HepG2 (cell line): Measurements from ENCODE around the gene SRD5A3. TPM values are rescaled to one million over a fixed set of nuclear protein-coding genes. Genes with fewer than 3 reads are reported as not detected.

Experiments
- CEBPZ ChIP-seq: IDR thresholded peaks from 2 replicates; pipeline ENCODE4 v1.6.1; 2012; ENCODE audit warnings: low read length, improper control_type of control experiment
- FOXK1 ChIP-seq: sonication (generic); formaldehyde crosslinking; IDR thresholded peaks from 2 replicates; pipeline ENCODE4 v1.4.0; 2020; ENCODE audit warnings: low read depth, missing genetic modification reagents, borderline replicate concordance
- GATAD1 ChIP-seq: IDR thresholded peaks from 2 replicates; pipeline ENCODE4 v1.6.1; 2016; ENCODE audit warnings: missing genetic modification reagents, missing compliant biosample characterization
- KDM1A ChIP-seq: IDR thresholded peaks from 2 replicates; pipeline ENCODE4 v1.6.1; 2016; ENCODE audit warnings: missing compliant biosample characterization
- MXD3 ChIP-seq: IDR thresholded peaks from 2 replicates; pipeline ENCODE4 v1.6.1; 2016; ENCODE audit warnings: mild to moderate bottlenecking, missing biosample characterization, missing genetic modification reagents
- PRDM15 ChIP-seq: sonication (generic); formaldehyde crosslinking; IDR thresholded peaks from 2 replicates; pipeline ENCODE4 v1.4.0; 2020; ENCODE audit warnings: missing genetic modification reagents
- SETDB1 ChIP-seq: sonication (generic); formaldehyde crosslinking; IDR thresholded peaks from 2 replicates; pipeline ENCODE4 v1.5.1; 2020; ENCODE audit warnings: missing genetic modification reagents, mild to moderate bottlenecking, borderline replicate concordance
- THAP9 ChIP-seq: sonication (generic); formaldehyde crosslinking; IDR thresholded peaks from 2 replicates; pipeline ENCODE4; 2020; ENCODE audit warnings: missing genetic modification reagents, mild to moderate bottlenecking, borderline replicate concordance
- ZNF331 ChIP-seq: sonication (generic); formaldehyde crosslinking; IDR thresholded peaks from 2 replicates; pipeline ENCODE4 v1.4.0; 2020; ENCODE audit warnings: missing genetic modification reagents
- ZNF609 ChIP-seq: sonication (generic); formaldehyde crosslinking; IDR thresholded peaks from 2 replicates; pipeline ENCODE4 v1.4.0; 2020; ENCODE audit warnings: mild to moderate bottlenecking, missing genetic modification reagents, borderline replicate concordance
- ZNF883 ChIP-seq: sonication (generic); formaldehyde crosslinking; IDR thresholded peaks from 2 replicates; pipeline ENCODE4 v1.5.1; 2020; ENCODE audit warnings: mild to moderate bottlenecking, missing genetic modification reagents; ENCODE audit errors: not compliant biosample characterization
- polyA plus RNA-seq, 8 experiments: library from polyadenylated mRNA; depleted of rRNA in 3 of 8; stranded (reverse) in 7 of 8; unstranded in 1 of 8; fragments of >200 nt; fragmentation: Illumina TruSeq in 4 of 8; extraction: Trizol in 4 of 8; gene quantifications; 2 replicates each; pipeline versions ENCODE4 v1.2.1 to v1.2.3, GENCODE V29; 2011 to 2016; ENCODE audit warnings: low read depth in 4 of 8, missing spikeins in 1 of 8, mixed read lengths in 1 of 8; ENCODE audit not compliant: insufficient read depth in 1 of 8
- total RNA-seq, 5 experiments: library from RNA; depleted of rRNA; stranded (reverse); fragments of >200 nt; fragmentation: Illumina TruSeq; extraction: Trizol; gene quantifications; 2 replicates each; pipeline ENCODE4 v1.2.3, GENCODE V29; 2016; ENCODE audit warnings: low read depth in 1 of 5

The SRD5A3 gene
- total and polyA plus RNA-seq, 2 of the 13 experiments (the other 11 are each of a cell fraction or from before 2014, with no cell fraction given): 12.4 to 18.4 TPM

- TF ChIP-seq MXD3 (peak; percentile 73; the same call in 1 of the 2 replicates), CEBPZ (no peak), SETDB1 (no peak), GATAD1 (CRISPR knock-in tag) (no peak), PRDM15 (CRISPR knock-in tag) (peak; percentile 37; the same call in 1 of the 2 replicates), FOXK1 (CRISPR knock-in tag) (no peak), ZNF883 (CRISPR knock-in tag) (no peak), THAP9 (CRISPR knock-in tag) (no peak), ZNF331 (peak; percentile 56; the same call in 1 of the 2 replicates), KDM1A (CRISPR knock-in tag) (no peak), ZNF609 (CRISPR knock-in tag) (0 out of 2 replicates have a peak, but pooled peaks have one; percentile 11)
These were observed at the start of gene SRD5A3 (continued) for GRCh38 chr4:55345980-55346850.
